Measurements from ENCODE around the gene CAB39L.

CAB39L gene

GRCh38 chr13:49376121-49376520 lies 67.7 kb downstream of the CAB39L start:
- no peaks in the 10 kb centered on the region for H3K9me3 ChIP-seq (ENCODE audit: control insufficient read depth, low read length)
- H3K9ac ChIP-seq (ENCODE audit: low read length), result no peak overlapping the region
- no peak overlapping the region for H4K91ac ChIP-seq (ENCODE audit: low read length)
- whole genome bisulfite sequencing, result 67% methylated on average over 3 of the region's 3 CpGs
- no peak overlapping the region for H2AK5ac ChIP-seq (ENCODE audit: low read length, severe bottlenecking)
- no peak overlapping the region for H3K4me2 ChIP-seq (ENCODE audit: low read length, poor library complexity, severe bottlenecking)
- H2BK5ac ChIP-seq (ENCODE audit: low read depth, low read length, poor library complexity, severe bottlenecking), result no peak overlapping the region
- no peak overlapping the region for H3K14ac ChIP-seq (ENCODE audit: low read length in 2 of 2)
- H3K23ac ChIP-seq (ENCODE audit: low read length in 2 of 2), result no peak overlapping the region
- H3K18ac ChIP-seq (ENCODE audit: low read depth in 1 of 2, low read length in 2 of 2), result no peak overlapping the region
- peaks cover 0 to 5% of the 10 kb centered on the region in 2 experiments for H3K36me3 ChIP-seq (ENCODE audit: control insufficient read depth in 1 of 2, insufficient read depth in 2 of 2, low read depth in 1 of 2, low read length in 2 of 2)
- no peak overlapping the region for H2AFZ ChIP-seq (ENCODE audit: low read depth, low read length)
- H2BK120ac ChIP-seq (ENCODE audit: low read depth, low read length), result no peak overlapping the region
- peaks cover 8% of the 10 kb centered on the region for H3K4me1 ChIP-seq (ENCODE audit: control insufficient read depth, insufficient read depth, low read depth, low read length)
- no peak overlapping the region for H4K8ac ChIP-seq (ENCODE audit: low read length)
- DNase-seq, result no peak
- H2BK12ac ChIP-seq (ENCODE audit: low read length in 2 of 2), result no peak overlapping the region
- no peak overlapping the region for H3K27ac ChIP-seq (ENCODE audit: low read length, poor library complexity, severe bottlenecking)
- no peak overlapping the region for H3K4me3 ChIP-seq (ENCODE audit: insufficient read depth in 1 of 2, low read depth in 1 of 2, low read length in 2 of 2)
- H3K79me1 ChIP-seq (replicated peaks; ENCODE audit: low read length, poor library complexity, severe bottlenecking), result no peaks in the 10 kb centered on the region
- H2BK15ac ChIP-seq (ENCODE audit: low read depth, poor library complexity, severe bottlenecking), result no peak overlapping the region
- no peaks in the 10 kb centered on the region for H3K27me3 ChIP-seq (ENCODE audit: control insufficient read depth in 1 of 2, insufficient read depth in 1 of 2, low read length in 2 of 2)
- no peak overlapping the region for H3K4ac ChIP-seq (ENCODE audit: low read depth in 1 of 2, low read length in 2 of 2)

- no peaks in the 10 kb centered on the region for H3K9me3 ChIP-seq (ENCODE audit: control insufficient read depth, low read length)
- peak; percentile 43 for DNase-seq
- no peak overlapping the region for H2BK120ac ChIP-seq (ENCODE audit: low read depth, low read length)
- H4K91ac ChIP-seq (ENCODE audit: low read length), result no peak overlapping the region
- no peak overlapping the region for H3K4me2 ChIP-seq (ENCODE audit: low read length, poor library complexity, severe bottlenecking)
- peaks cover 0 to 5% of the 10 kb centered on the region in 2 experiments for H3K36me3 ChIP-seq (ENCODE audit: control insufficient read depth in 1 of 2, insufficient read depth in 2 of 2, low read depth in 1 of 2, low read length in 2 of 2)
- no peak overlapping the region for H3K4me3 ChIP-seq (ENCODE audit: insufficient read depth in 1 of 2, low read depth in 1 of 2, low read length in 2 of 2)
- H2BK12ac ChIP-seq (ENCODE audit: low read length in 2 of 2), result no peak overlapping the region
- no peak overlapping the region for H2BK15ac ChIP-seq (ENCODE audit: low read depth, poor library complexity, severe bottlenecking)
- no peak overlapping the region for H3K4ac ChIP-seq (ENCODE audit: low read depth in 1 of 2, low read length in 2 of 2)
- 37% methylated on average over 3 of the region's 4 CpGs for WGBS
- no peaks in the 10 kb centered on the region for H3K79me1 ChIP-seq (replicated peaks; ENCODE audit: low read length, poor library complexity, severe bottlenecking)
- no peak overlapping the region for H3K18ac ChIP-seq (ENCODE audit: low read depth in 1 of 2, low read length in 2 of 2)
- H3K27ac ChIP-seq (ENCODE audit: low read length, poor library complexity, severe bottlenecking), result peak overlapping the region; percentile 14
- H2BK5ac ChIP-seq (ENCODE audit: low read depth, low read length, poor library complexity, severe bottlenecking), result no peak overlapping the region
- no peak overlapping the region for H3K9ac ChIP-seq (ENCODE audit: low read length)
- H3K4me1 ChIP-seq (ENCODE audit: control insufficient read depth, insufficient read depth, low read depth, low read length), result peaks cover 8% of the 10 kb centered on the region
- no peak overlapping the region for H3K14ac ChIP-seq (ENCODE audit: low read length in 2 of 2)
- H2AK5ac ChIP-seq (ENCODE audit: low read length, severe bottlenecking), result no peak overlapping the region
- H2AFZ ChIP-seq (ENCODE audit: low read depth, low read length), result no peak overlapping the region
- H4K8ac ChIP-seq (ENCODE audit: low read length), result no peak overlapping the region
- no peak overlapping the region for H3K23ac ChIP-seq (ENCODE audit: low read length in 2 of 2)
- no peaks in the 10 kb centered on the region for H3K27me3 ChIP-seq (ENCODE audit: control insufficient read depth in 1 of 2, insufficient read depth in 1 of 2, low read length in 2 of 2)
These were observed 69.1 kb downstream of the CAB39L start for GRCh38 chr13:49374585-49375290.

GRCh38 chr13:49373716-49374115 lies 70.1 kb downstream of the CAB39L start:
- Histone ChIP-seq H2BK120ac (ENCODE audit: low read depth, low read length) (no peak overlapping the region), H3K4me2 (ENCODE audit: low read length, poor library complexity, severe bottlenecking) (no peak overlapping the region), H3K4me1 (ENCODE audit: control insufficient read depth, insufficient read depth, low read depth, low read length) (peaks cover 8% of the 10 kb centered on the region), H3K27ac (ENCODE audit: low read length, poor library complexity, severe bottlenecking) (peak overlapping the region; percentile 37), H3K79me1 (replicated peaks; ENCODE audit: low read length, poor library complexity, severe bottlenecking) (no peaks in the 10 kb centered on the region), H2BK15ac (ENCODE audit: low read depth, poor library complexity, severe bottlenecking) (no peak overlapping the region), H3K23ac (ENCODE audit: low read length in 2 of 2) (no peak overlapping the region), H3K18ac (ENCODE audit: low read depth in 1 of 2, low read length in 2 of 2) (no peak overlapping the region), H2AFZ (ENCODE audit: low read depth, low read length) (no peak overlapping the region), H3K36me3 (ENCODE audit: control insufficient read depth in 1 of 2, insufficient read depth in 2 of 2, low read depth in 1 of 2, low read length in 2 of 2) (peaks cover 0 to 5% of the 10 kb centered on the region in 2 experiments), H4K91ac (ENCODE audit: low read length) (no peak overlapping the region), H2BK5ac (ENCODE audit: low read depth, low read length, poor library complexity, severe bottlenecking) (no peak overlapping the region), H3K9ac (ENCODE audit: low read length) (no peak overlapping the region), H4K8ac (ENCODE audit: low read length) (no peak overlapping the region), H3K14ac (ENCODE audit: low read length in 2 of 2) (no peak overlapping the region), H3K4ac (ENCODE audit: low read depth in 1 of 2, low read length in 2 of 2) (no peak overlapping the region), H3K27me3 (ENCODE audit: control insufficient read depth in 1 of 2, insufficient read depth in 1 of 2, low read length in 2 of 2) (no peaks in the 10 kb centered on the region), H2BK12ac (ENCODE audit: low read length in 2 of 2) (no peak overlapping the region), H2AK5ac (ENCODE audit: low read length, severe bottlenecking) (no peak overlapping the region), H3K4me3 (ENCODE audit: insufficient read depth in 1 of 2, low read depth in 1 of 2, low read length in 2 of 2) (no peak overlapping the region), H3K9me3 (ENCODE audit: control insufficient read depth, low read length) (no peaks in the 10 kb centered on the region)
- DNase-seq, result no peak
- 81% methylated on average over 2 of the region's 2 CpGs for WGBS

- Histone ChIP-seq H3K27ac (ENCODE audit: low read length, poor library complexity, severe bottlenecking) (no peak overlapping the region), H2BK15ac (ENCODE audit: low read depth, poor library complexity, severe bottlenecking) (no peak overlapping the region), H2BK120ac (ENCODE audit: low read depth, low read length) (no peak overlapping the region), H3K9me3 (ENCODE audit: control insufficient read depth, low read length) (no peaks in the 10 kb centered on the region), H3K14ac (ENCODE audit: low read length in 2 of 2) (no peak overlapping the region), H2AK5ac (ENCODE audit: low read length, severe bottlenecking) (no peak overlapping the region), H3K23ac (ENCODE audit: low read length in 2 of 2) (no peak overlapping the region), H3K36me3 (ENCODE audit: control insufficient read depth in 1 of 2, insufficient read depth in 2 of 2, low read depth in 1 of 2, low read length in 2 of 2) (peaks cover 0 to 5% of the 10 kb centered on the region in 2 experiments), H3K18ac (ENCODE audit: low read depth in 1 of 2, low read length in 2 of 2) (no peak overlapping the region), H3K27me3 (ENCODE audit: control insufficient read depth in 1 of 2, insufficient read depth in 1 of 2, low read length in 2 of 2) (no peaks in the 10 kb centered on the region), H3K9ac (ENCODE audit: low read length) (no peak overlapping the region), H3K4me2 (ENCODE audit: low read length, poor library complexity, severe bottlenecking) (no peak overlapping the region), H2BK12ac (ENCODE audit: low read length in 2 of 2) (no peak overlapping the region), H3K4me1 (ENCODE audit: control insufficient read depth, insufficient read depth, low read depth, low read length) (peaks cover 10% of the 10 kb centered on the region), H2AFZ (ENCODE audit: low read depth, low read length) (no peak overlapping the region), H2BK5ac (ENCODE audit: low read depth, low read length, poor library complexity, severe bottlenecking) (no peak overlapping the region), H3K4ac (ENCODE audit: low read depth in 1 of 2, low read length in 2 of 2) (no peak overlapping the region), H4K91ac (ENCODE audit: low read length) (no peak overlapping the region), H3K4me3 (ENCODE audit: insufficient read depth in 1 of 2, low read depth in 1 of 2, low read length in 2 of 2) (no peak overlapping the region), H3K79me1 (replicated peaks; ENCODE audit: low read length, poor library complexity, severe bottlenecking) (no peaks in the 10 kb centered on the region), H4K8ac (ENCODE audit: low read length) (no peak overlapping the region)
- WGBS, result 79% methylated on average over 4 of the region's 4 CpGs
- DNase-seq, result no peak
These were observed 71.8 kb downstream of the CAB39L start for GRCh38 chr13:49371943-49372613.
